AG10803 (cell line): ENCODE results near the gene ENAH.

Source experiments
- DNase-seq: peaks from one replicate; pipeline ENCODE4 v3.0.0; 2010; ENCODE audit warnings: low read depth
- H3K4me3 ChIP-seq: 2 replicates; pipeline ENCODE4 v1.5.1; 2011; ENCODE audit warnings: mild to moderate bottlenecking, low read length, control low read depth
- CTCF ChIP-seq: conservative IDR thresholded peaks from 2 replicates; pipeline ENCODE4 v1.5.1; 2011; ENCODE audit warnings: mild to moderate bottlenecking, low read length, control low read depth, inconsistent platforms

Gene ENAH

GRCh38 chr1:225493591-225494246 is 159.2 kb downstream of the ENAH start:
- no peak for DNase-seq
- no peak overlapping the region for H3K4me3 ChIP-seq
- no peak for TF ChIP-seq CTCF

- TF ChIP-seq CTCF = no peak
- DNase-seq = no peak
- H3K4me3 ChIP-seq = no peak overlapping the region
These were observed 164.2 kb downstream of the ENAH start for GRCh38 chr1:225488676-225489075.

GRCh38 chr1:225486856-225487255 is 166.1 kb downstream of the ENAH start:
- no peak for TF ChIP-seq CTCF
- no peak overlapping the region for H3K4me3 ChIP-seq
- no peak for DNase-seq

GRCh38 chr1:225485991-225486530 is 166.9 kb downstream of the ENAH start:
- no peak for TF ChIP-seq CTCF
- DNase-seq = no peak
- H3K4me3 ChIP-seq = no peak overlapping the region

GRCh38 chr1:225485226-225485625 is 167.7 kb downstream of the ENAH start:
- H3K4me3 ChIP-seq = no peak overlapping the region
- TF ChIP-seq CTCF = no peak
- no peak for DNase-seq

GRCh38 chr1:225484657-225485214 is 168.2 kb downstream of the ENAH start:
- DNase-seq = no peak
- H3K4me3 ChIP-seq = no peak overlapping the region
- TF ChIP-seq CTCF = no peak
